OCI-LY7 (cell line): ENCODE measurements around the gene MAMSTR. TPM values are rescaled to one million over a fixed set of nuclear protein-coding genes. Genes with fewer than 3 reads are reported as not detected.

Experiments
- BruUV-seq: library from RNA; stranded (reverse); fragments of 400-500 nt; replicated peaks from 2 replicates; lab custom pipeline; 2021; lab: Mats Ljungman, UMichigan
- CTCF ChIA-PET: fragments of 300-600 bp; sonication (Branson Sonifier 250); formaldehyde crosslinking; loops from one replicate; lab custom pipeline; 2022; ENCODE audit warnings: antibody characterized with exemption; ENCODE audit not compliant: unreplicated experiment; lab: Charles Lee
- POLR2A ChIA-PET: fragments of 300-600 bp; sonication (Branson Sonifier 250); formaldehyde crosslinking; loops from one replicate; lab custom pipeline; 2022; ENCODE audit warnings: antibody characterized with exemption; lab: Charles Lee
- DNase-seq: peaks from one replicate; pipeline ENCODE4 v3.0.0-alpha.2; 2015; ENCODE audit warnings: low spot score
- H2AFZ ChIP-seq: fragments of 200-600 bp; sonication (generic), shearing (Covaris generic); 2 replicates; pipeline ENCODE4 v1.6.1; 2014; ENCODE audit warnings: mild to moderate bottlenecking, antibody characterized with exemption, low read length, moderate library complexity
- H3K27ac ChIP-seq: fragments of 200-600 bp; sonication (generic); 2 replicates; pipeline ENCODE4 v1.5.1; 2014; ENCODE audit warnings: mixed run types, low read depth, mild to moderate bottlenecking, moderate library complexity, low read length, inconsistent platforms; ENCODE audit not compliant: poor library complexity, severe bottlenecking
- H3K36me3 ChIP-seq: fragments of 200-600 bp; sonication (generic); 2 replicates; pipeline ENCODE4 v1.6.1; 2014; ENCODE audit warnings: mild to moderate bottlenecking, antibody characterized with exemption, low read length, moderate library complexity, mixed read lengths; ENCODE audit not compliant: insufficient read depth
- H3K4me1 ChIP-seq: fragments of 200-600 bp; sonication (generic); 2 replicates; pipeline ENCODE4 v1.5.1; 2014; ENCODE audit warnings: mild to moderate bottlenecking, low read length; ENCODE audit not compliant: insufficient read depth, poor library complexity, severe bottlenecking
- H3K4me2 ChIP-seq: fragments of 200-600 bp; sonication (generic); 2 replicates; pipeline ENCODE4 v1.6.1; 2014; ENCODE audit warnings: mild to moderate bottlenecking, low read length
- H3K4me3 ChIP-seq: fragments of 200-600 bp; sonication (generic); 2 replicates; pipeline ENCODE4 v1.5.1; 2014; ENCODE audit warnings: mild to moderate bottlenecking, low read depth, low read length; ENCODE audit not compliant: poor library complexity, severe bottlenecking
- H3K79me2 ChIP-seq: fragments of 200-600 bp; sonication (generic); 2 replicates; pipeline ENCODE4 v1.6.1; 2016; ENCODE audit warnings: low read depth, mild to moderate bottlenecking, low read length, moderate library complexity, mixed read lengths; ENCODE audit not compliant: insufficient read depth
- H3K9me2 ChIP-seq: fragments of 200-600 bp; sonication (generic); 2 replicates; pipeline ENCODE4 v1.6.1; 2016; ENCODE audit warnings: mild to moderate bottlenecking, low read length, mixed read lengths; ENCODE audit not compliant: insufficient read depth
- H3K9me3 ChIP-seq: fragments of 200-600 bp; sonication (generic); 2 replicates; pipeline ENCODE4 v1.6.1; 2014; ENCODE audit warnings: mild to moderate bottlenecking, mixed run types, low read length, mixed read lengths
- H4K20me1 ChIP-seq: fragments of 200-600 bp; sonication (generic); 2 replicates; pipeline ENCODE4 v1.6.1; 2014; ENCODE audit warnings: mild to moderate bottlenecking, antibody characterized with exemption, low read length, moderate library complexity, mixed read lengths; ENCODE audit not compliant: insufficient read depth
- EZH2phosphoT487 ChIP-seq: fragments of 200-600 bp; sonication (generic); IDR thresholded peaks from 2 replicates; pipeline ENCODE4 v1.6.1; 2018; ENCODE audit warnings: low read depth, borderline replicate concordance, mild to moderate bottlenecking, mixed run types, antibody characterized with exemption, low read length, moderate library complexity, mixed read lengths
- intact Hi-C: fragments of 100-400 bp; cut with micrococcal nuclease; formaldehyde crosslinking; loops from one replicate; pipeline ENCODE4 v1.10.0; 2022; ENCODE audit not compliant: unreplicated experiment
- total RNA-seq, 2 experiments: library from RNA; depleted of rRNA in 1 of 2; stranded (reverse); fragments of >200 nt in 1 of 2; shearing (Covaris generic) in 1 of 2; gene quantifications; 2 replicates each; pipeline ENCODE4 v1.2.3, GENCODE V29; 2014 to 2022
- TF ChIP-seq, protein P1 (sequence below): fragments of 200-600 bp; sonication (generic); conservative IDR thresholded peaks from 2 replicates; pipeline ENCODE4 v1.5.1; 2014; ENCODE audit warnings: mild to moderate bottlenecking, antibody characterized with exemption, low read length, moderate library complexity, mixed read lengths

Gene MAMSTR
- total RNA-seq, 2 experiments from 2014 or later = 1.2 TPM

DNA sequence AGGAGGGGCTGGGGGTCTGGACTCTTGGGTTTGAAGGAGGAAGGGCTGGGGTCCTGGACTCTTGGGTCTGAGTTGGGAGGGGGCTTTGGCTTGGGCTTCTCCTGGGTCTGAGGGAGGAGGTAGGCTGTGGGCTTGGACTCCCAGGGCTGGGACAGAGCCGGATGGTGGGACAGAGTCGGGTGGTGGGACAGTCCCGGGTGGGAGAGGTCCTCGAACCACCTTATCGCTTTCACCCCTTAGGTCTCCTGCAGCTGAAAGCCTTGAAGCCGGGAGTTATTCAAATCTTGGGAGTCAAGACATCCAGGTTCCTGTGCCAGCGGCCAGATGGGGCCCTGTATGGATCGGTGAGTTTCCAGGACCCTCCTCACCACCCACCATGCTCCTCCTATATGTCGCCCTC, 37.2 kb upstream of the MAMSTR start:
- H3K79me2 ChIP-seq = no peaks in the 10 kb centered on the region
- ChIA-PET POLR2A (no interaction called here), CTCF (no interaction called here)
- H3K4me2 ChIP-seq = no peak overlapping the region
- no TSS peak for BruUV-seq
- intact Hi-C loops = no loop called here
- peaks cover 20% of the 10 kb centered on the region for H3K4me1 ChIP-seq
- DNase-seq = no peak
- no peak overlapping the region for H3K4me3 ChIP-seq
- H4K20me1 ChIP-seq = no peaks in the 10 kb centered on the region
- H3K9me2 ChIP-seq = no peaks in the 10 kb centered on the region
- H3K36me3 ChIP-seq = no peaks in the 10 kb centered on the region
- TF ChIP-seq, protein P1, sequence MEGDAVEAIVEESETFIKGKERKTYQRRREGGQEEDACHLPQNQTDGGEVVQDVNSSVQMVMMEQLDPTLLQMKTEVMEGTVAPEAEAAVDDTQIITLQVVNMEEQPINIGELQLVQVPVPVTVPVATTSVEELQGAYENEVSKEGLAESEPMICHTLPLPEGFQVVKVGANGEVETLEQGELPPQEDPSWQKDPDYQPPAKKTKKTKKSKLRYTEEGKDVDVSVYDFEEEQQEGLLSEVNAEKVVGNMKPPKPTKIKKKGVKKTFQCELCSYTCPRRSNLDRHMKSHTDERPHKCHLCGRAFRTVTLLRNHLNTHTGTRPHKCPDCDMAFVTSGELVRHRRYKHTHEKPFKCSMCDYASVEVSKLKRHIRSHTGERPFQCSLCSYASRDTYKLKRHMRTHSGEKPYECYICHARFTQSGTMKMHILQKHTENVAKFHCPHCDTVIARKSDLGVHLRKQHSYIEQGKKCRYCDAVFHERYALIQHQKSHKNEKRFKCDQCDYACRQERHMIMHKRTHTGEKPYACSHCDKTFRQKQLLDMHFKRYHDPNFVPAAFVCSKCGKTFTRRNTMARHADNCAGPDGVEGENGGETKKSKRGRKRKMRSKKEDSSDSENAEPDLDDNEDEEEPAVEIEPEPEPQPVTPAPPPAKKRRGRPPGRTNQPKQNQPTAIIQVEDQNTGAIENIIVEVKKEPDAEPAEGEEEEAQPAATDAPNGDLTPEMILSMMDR = no peak
- no peak for TF ChIP-seq EZH2phosphoT487
- H3K27ac ChIP-seq = no peak overlapping the region
- H2AFZ ChIP-seq = no peak overlapping the region
- no peaks in the 10 kb centered on the region for H3K9me3 ChIP-seq

DNA sequence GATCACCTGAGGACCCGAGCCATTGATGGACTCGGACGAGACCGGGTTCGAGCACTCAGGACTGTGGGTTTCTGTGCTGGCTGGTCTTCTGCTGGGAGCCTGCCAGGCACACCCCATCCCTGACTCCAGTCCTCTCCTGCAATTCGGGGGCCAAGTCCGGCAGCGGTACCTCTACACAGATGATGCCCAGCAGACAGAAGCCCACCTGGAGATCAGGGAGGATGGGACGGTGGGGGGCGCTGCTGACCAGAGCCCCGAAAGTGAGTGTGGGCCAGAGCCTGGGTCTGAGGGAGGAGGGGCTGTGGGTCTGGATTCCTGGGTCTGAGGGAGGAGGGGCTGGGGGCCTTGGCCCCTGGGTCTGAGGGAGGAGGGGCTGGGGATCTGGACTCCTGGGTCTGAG, 36.7 kb upstream of the MAMSTR start:
- H4K20me1 ChIP-seq = no peaks in the 10 kb centered on the region
- POLR2A ChIA-PET = no interaction called here
- H3K4me1 ChIP-seq = peaks cover 20% of the 10 kb centered on the region
- no peak for DNase-seq
- no peak overlapping the region for H3K27ac ChIP-seq
- H3K4me3 ChIP-seq = no peak overlapping the region
- H3K79me2 ChIP-seq = no peaks in the 10 kb centered on the region
- H3K9me2 ChIP-seq = no peaks in the 10 kb centered on the region
- H3K36me3 ChIP-seq = no peaks in the 10 kb centered on the region
- H3K9me3 ChIP-seq = no peaks in the 10 kb centered on the region
- no peak for TF ChIP-seq EZH2phosphoT487
- TF ChIP-seq, protein P1 = no peak
- no peak overlapping the region for H3K4me2 ChIP-seq
- no peak overlapping the region for H2AFZ ChIP-seq
- CTCF ChIA-PET = no interaction called here
- no TSS peak for BruUV-seq
- intact Hi-C loops = no loop called here

DNA sequence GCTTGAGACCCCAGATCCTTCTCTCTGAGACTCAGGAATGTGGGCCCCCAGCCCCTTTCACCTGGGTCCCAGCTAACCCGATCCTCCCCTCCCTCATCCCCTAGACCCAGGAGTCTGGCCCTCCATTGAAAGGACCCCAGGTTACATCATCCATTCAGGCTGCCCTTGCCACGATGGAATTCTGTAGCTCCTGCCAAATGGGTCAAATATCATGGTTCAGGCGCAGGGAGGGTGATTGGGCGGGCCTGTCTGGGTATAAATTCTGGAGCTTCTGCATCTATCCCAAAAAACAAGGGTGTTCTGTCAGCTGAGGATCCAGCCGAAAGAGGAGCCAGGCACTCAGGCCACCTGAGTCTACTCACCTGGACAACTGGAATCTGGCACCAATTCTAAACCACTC, 36.3 kb upstream of the MAMSTR start:
- POLR2A ChIA-PET = no interaction called here
- intact Hi-C loops = no loop called here
- no peak overlapping the region for H3K4me2 ChIP-seq
- H3K4me3 ChIP-seq = no peak overlapping the region
- H4K20me1 ChIP-seq = no peaks in the 10 kb centered on the region
- CTCF ChIA-PET = no interaction called here
- no peak for DNase-seq
- H3K4me1 ChIP-seq = peaks cover 19% of the 10 kb centered on the region
- no peak overlapping the region for H3K27ac ChIP-seq
- TF ChIP-seq, protein P1 = no peak
- TF ChIP-seq EZH2phosphoT487 = no peak
- H3K9me2 ChIP-seq = no peaks in the 10 kb centered on the region
- H3K79me2 ChIP-seq = no peaks in the 10 kb centered on the region
- H3K36me3 ChIP-seq = no peaks in the 10 kb centered on the region
- no TSS peak for BruUV-seq
- no peaks in the 10 kb centered on the region for H3K9me3 ChIP-seq
- H2AFZ ChIP-seq = no peak overlapping the region
